GM18858 (cell line): ENCODE measurements around the gene SCYGR4.
"Not testable (repeated sequence)": the region's sequence is repeated elsewhere in the genome, so short reads cannot be mapped to it uniquely, and the experiment has no call there.

Experiments
- ATAC-seq: cut with Tn5 transposase; IDR thresholded peaks from one replicate; pipeline ENCODE4 v1.9.1; 2021; ENCODE audit not compliant: unreplicated experiment

SCYGR4 gene

GRCh38 chr2:227665189-227665940 lies 48.1 kb downstream of the SCYGR4 start:
- ATAC-seq, result no peak

- not testable (repeated sequence) for ATAC-seq
These were observed 49.4 kb downstream of the SCYGR4 start, which contains the start of gene SCYGR5 for GRCh38 chr2:227666631-227667170. SCYGR5 (plus strand) TSS chr2:227666804; CDS start chr2:227666804, 0 bp downstream.
